Esophagus muscularis mucosa (tissue), 4 donors: ENCODE measurements around the gene TPO. TPM values are rescaled to one million over a fixed set of nuclear protein-coding genes. Genes with fewer than 3 reads are reported as not detected.

ENCODE experiments used
- DNase-seq: peaks from one replicate; pipeline ENCODE4 v3.0.0-alpha.2; 2017; ENCODE audit errors: extremely low spot score
- H3K27ac ChIP-seq, 4 donors: fragments of 200-600 bp; sonication (generic); replicated peaks in 1 of 4; 1 replicate in 3 of 4; 2 replicates in 1 of 4; pipeline ENCODE4 v1.5.1; 2016 to 2019; ENCODE audit warnings: mild to moderate bottlenecking in 1 of 4
- H3K27me3 ChIP-seq, 4 donors: fragments of 200-600 bp; sonication (generic); one replicate each; pipeline versions ENCODE4 v1.5.1 to v1.6.0; 2016 to 2019
- H3K36me3 ChIP-seq, 4 donors: fragments of 200-600 bp; sonication (generic); one replicate each; pipeline ENCODE4 v1.5.1; 2016 to 2019
- H3K4me1 ChIP-seq, 4 donors: fragments of 200-600 bp; sonication (generic); one replicate each; pipeline ENCODE4 v1.5.1; 2016 to 2019
- H3K4me3 ChIP-seq, 4 donors: fragments of 200-600 bp; sonication (generic); 1 replicate in 2 of 4; 2 replicates in 2 of 4; pipeline ENCODE4 v1.5.1; 2016 to 2019; ENCODE audit warnings: mild to moderate bottlenecking in 4 of 4, moderate library complexity in 1 of 4
- H3K9me3 ChIP-seq, 4 donors: fragments of 200-600 bp; sonication (generic); 1 replicate in 3 of 4; 2 replicates in 1 of 4; pipeline ENCODE4 v1.5.1; 2016 to 2019
- EP300 ChIP-seq: sonication (generic); formaldehyde crosslinking; IDR thresholded peaks from one replicate; pipeline ENCODE4 v1.6.1; 2017; ENCODE audit warnings: antibody characterized with exemption
- POLR2A ChIP-seq: fragments of 450-650 bp; IDR thresholded peaks from one replicate; pipeline ENCODE4 v1.6.1; 2017; ENCODE audit warnings: antibody characterized with exemption, moderate library complexity, mild to moderate bottlenecking, low read depth
- POLR2AphosphoS5 ChIP-seq, 2 donors: sonication (generic); formaldehyde crosslinking; IDR thresholded peaks; one replicate each; pipeline ENCODE4 v1.6.1; 2017; ENCODE audit warnings: antibody characterized with exemption in 2 of 2
- WGBS: methylation state at CpG from one replicate; pipeline ENCODE4 v1.1.5; 2018; 5-methylcytosine and 5-hydroxymethylcytosine counted together
- intact Hi-C: fragments of 100-400 bp; cut with DNase I; formaldehyde crosslinking; loops from one replicate; pipeline ENCODE4 v1.15.1; 2023
- total RNA-seq, 4 donors: library from RNA; depleted of rRNA; stranded (reverse); fragments of >200 nt; gene quantifications; one replicate each; pipeline versions ENCODE4 v1.1.0 to v1.2.1, GENCODE V29; 2016
- TF ChIP-seq, protein P1 (sequence below), 3 experiments: fragments of 200-600 bp in 2 of 3; fragments of 450-650 bp in 1 of 3; sonication (generic) in 2 of 3; IDR thresholded peaks; one replicate each; pipeline ENCODE4 v1.5.1; 2017 to 2019; ENCODE audit warnings: antibody characterized with exemption in 3 of 3, mild to moderate bottlenecking in 2 of 3, moderate library complexity in 1 of 3

Gene TPO
- total RNA-seq, 4 donors from 2014 or later, result 7.1 to 18.4 (median 10.4) TPM

DNA sequence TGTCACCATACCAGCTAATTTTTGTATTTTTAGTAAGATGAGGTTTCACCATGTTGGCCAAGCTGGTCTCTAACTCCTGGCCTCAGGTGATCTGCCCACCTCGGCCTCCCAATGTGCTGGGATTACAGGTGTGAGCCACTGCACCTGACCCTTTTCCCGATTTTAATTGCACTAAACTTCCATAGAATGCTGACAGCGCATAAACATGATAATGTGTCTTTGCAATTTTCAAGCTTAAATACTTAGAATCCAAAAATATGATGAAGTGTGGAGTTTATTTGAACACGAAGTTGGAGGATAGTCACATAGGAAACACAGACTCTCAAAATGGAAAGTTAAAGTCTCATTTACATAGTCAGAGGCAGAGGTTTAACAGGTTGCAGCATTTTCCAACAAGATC lies 138.6 kb downstream of the TPO start:
- Histone ChIP-seq H3K4me1 (peaks cover 7 to 23% (median 19%) of the 10 kb centered on the region in 4 donors), H3K27ac (no peak overlapping the region), H3K9me3 (no peaks in the 10 kb centered on the region), H3K4me3 (no peak overlapping the region), H3K36me3 (no peaks in the 10 kb centered on the region), H3K27me3 (peaks cover 0 to 13% (median 4%) of the 10 kb centered on the region in 4 donors)
- intact Hi-C loops, result loop anchor here (5.0 kb wide), 2 partner anchors 200 to 215 kb away; no protein-coding TSS in a partner anchor
- TF ChIP-seq EP300, result no peak
- 90% methylated on average over 4 of the region's 4 CpGs for WGBS
- DNase-seq, result no peak

DNA sequence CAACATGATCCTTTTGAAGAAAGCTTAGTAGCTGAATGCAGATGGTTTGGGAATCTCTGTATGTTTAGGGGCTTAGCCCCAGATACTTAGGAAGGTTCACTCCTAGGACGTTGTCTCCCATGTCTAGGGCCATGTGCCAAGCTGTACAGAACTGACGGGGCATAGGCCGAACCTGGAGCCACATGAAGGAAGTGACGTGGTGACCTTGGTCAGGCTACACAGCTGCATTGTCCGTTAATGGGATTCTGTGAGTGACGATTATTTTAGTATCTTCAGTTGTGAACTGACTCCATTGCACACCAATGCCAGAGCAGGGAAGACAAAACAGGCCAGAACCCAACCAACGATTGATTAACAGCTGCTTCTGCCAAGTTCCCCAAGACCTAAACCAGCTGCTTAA lies 139.3 kb downstream of the TPO start:
- intact Hi-C loops, result loop anchor here (5.0 kb wide), 2 partner anchors 200 to 215 kb away; no protein-coding TSS in a partner anchor
- no peak overlapping the region for H3K27ac ChIP-seq
- peaks cover 0 to 9% (median 4%) of the 10 kb centered on the region in 4 donors for H3K27me3 ChIP-seq
- H3K36me3 ChIP-seq, result no peaks in the 10 kb centered on the region
- H3K4me3 ChIP-seq, result no peak overlapping the region
- H3K4me1 ChIP-seq, result peaks cover 7 to 23% (median 19%) of the 10 kb centered on the region in 4 donors
- 77% methylated on average over 7 of the region's 7 CpGs for WGBS
- no peak for DNase-seq
- no peaks in the 10 kb centered on the region for H3K9me3 ChIP-seq
- TF ChIP-seq EP300, result no peak
- no peak for TF ChIP-seq POLR2AphosphoS5 (IDR thresholded peaks at IDR 0.05)
- TF ChIP-seq, protein P1, sequence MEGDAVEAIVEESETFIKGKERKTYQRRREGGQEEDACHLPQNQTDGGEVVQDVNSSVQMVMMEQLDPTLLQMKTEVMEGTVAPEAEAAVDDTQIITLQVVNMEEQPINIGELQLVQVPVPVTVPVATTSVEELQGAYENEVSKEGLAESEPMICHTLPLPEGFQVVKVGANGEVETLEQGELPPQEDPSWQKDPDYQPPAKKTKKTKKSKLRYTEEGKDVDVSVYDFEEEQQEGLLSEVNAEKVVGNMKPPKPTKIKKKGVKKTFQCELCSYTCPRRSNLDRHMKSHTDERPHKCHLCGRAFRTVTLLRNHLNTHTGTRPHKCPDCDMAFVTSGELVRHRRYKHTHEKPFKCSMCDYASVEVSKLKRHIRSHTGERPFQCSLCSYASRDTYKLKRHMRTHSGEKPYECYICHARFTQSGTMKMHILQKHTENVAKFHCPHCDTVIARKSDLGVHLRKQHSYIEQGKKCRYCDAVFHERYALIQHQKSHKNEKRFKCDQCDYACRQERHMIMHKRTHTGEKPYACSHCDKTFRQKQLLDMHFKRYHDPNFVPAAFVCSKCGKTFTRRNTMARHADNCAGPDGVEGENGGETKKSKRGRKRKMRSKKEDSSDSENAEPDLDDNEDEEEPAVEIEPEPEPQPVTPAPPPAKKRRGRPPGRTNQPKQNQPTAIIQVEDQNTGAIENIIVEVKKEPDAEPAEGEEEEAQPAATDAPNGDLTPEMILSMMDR (IDR thresholded peaks at IDR 0.05), result no peak
- no peak for TF ChIP-seq POLR2A

DNA sequence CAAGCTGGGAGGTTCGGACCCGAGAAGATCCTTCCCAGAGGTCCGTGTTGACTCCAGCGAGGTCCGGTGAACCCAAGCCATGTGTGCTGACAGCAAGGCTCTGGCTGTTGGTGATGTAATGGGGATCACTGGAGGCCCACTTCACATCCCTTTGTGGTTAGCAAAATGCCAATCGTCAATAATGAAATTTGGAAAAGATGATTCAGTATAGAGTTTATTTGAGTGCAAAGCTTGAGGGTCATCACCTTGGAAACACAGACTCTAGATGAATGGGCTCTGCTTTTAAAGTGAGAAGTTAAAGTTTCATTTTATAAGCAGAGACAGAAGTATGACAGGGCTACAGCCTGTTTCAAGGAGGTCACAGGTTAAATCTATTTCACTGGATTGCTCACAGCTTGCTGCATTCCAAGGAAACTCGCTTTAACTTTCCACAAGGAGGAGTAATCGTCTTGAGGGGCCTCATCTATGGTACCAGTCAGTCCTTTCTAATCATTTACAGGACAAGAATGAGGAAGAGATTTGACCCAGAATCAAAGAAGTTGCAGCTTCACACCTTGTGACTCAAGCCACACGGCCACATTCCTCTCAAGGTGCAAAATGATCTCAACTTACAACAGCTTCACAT lies 140.5 kb downstream of the TPO start:
- H3K27ac ChIP-seq, result no peak overlapping the region
- no peak for DNase-seq
- intact Hi-C loops, result loop anchor here (5.0 kb wide), 2 partner anchors 199 to 214 kb away; no protein-coding TSS in a partner anchor

DNA sequence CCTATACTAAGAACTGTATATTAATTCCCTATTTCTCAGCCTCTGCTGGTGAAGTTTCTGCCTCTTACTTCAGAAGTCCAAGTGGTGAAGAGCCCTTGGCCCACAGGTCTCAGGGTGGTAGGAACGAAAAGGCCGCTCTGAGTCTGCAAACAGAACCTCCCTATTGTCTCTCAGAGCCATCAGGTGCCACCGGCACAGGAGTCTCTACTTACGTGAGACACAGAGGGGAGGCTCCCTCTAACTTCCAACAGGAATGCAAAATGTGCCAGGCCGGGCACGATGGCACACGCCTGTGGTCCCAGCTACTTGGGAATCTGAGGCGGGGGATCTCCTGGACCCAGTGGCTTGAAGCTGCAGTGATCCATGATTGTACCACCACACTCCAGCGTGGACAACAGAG lies 143.0 kb downstream of the TPO start:
- intact Hi-C loops, result no loop called here
- no peak for DNase-seq
- no peaks in the 10 kb centered on the region for H3K9me3 ChIP-seq
- no peaks in the 10 kb centered on the region for H3K27me3 ChIP-seq
- no peaks in the 10 kb centered on the region for H3K36me3 ChIP-seq
- peaks cover 0 to 11% (median 9%) of the 10 kb centered on the region in 4 donors for H3K4me1 ChIP-seq
- WGBS, result 99% methylated on average over 9 of the region's 9 CpGs
- no peak overlapping the region for H3K4me3 ChIP-seq
- no peak overlapping the region for H3K27ac ChIP-seq
- no peak for TF ChIP-seq POLR2A
- TF ChIP-seq POLR2AphosphoS5 (IDR thresholded peaks at IDR 0.05), result no peak
- TF ChIP-seq, protein P1 (IDR thresholded peaks at IDR 0.05), result no peak
- TF ChIP-seq EP300, result no peak

More for the DNA sequence above, 140.5 kb downstream of the TPO start:
- peaks cover 7 to 23% (median 19%) of the 10 kb centered on the region in 4 donors for H3K4me1 ChIP-seq
- TF ChIP-seq POLR2AphosphoS5 (IDR thresholded peaks at IDR 0.05), result no peak
- TF ChIP-seq, protein P1 (IDR thresholded peaks at IDR 0.05), result peak in 2 of 3 experiments; percentile 13 to 15
- TF ChIP-seq EP300, result no peak
- H3K9me3 ChIP-seq, result no peaks in the 10 kb centered on the region
- peaks cover 0 to 9% (median 4%) of the 10 kb centered on the region in 4 donors for H3K27me3 ChIP-seq
- H3K4me3 ChIP-seq, result no peak overlapping the region
- WGBS, result 64% methylated on average over 8 of the region's 9 CpGs
- H3K36me3 ChIP-seq, result no peaks in the 10 kb centered on the region

DNA sequence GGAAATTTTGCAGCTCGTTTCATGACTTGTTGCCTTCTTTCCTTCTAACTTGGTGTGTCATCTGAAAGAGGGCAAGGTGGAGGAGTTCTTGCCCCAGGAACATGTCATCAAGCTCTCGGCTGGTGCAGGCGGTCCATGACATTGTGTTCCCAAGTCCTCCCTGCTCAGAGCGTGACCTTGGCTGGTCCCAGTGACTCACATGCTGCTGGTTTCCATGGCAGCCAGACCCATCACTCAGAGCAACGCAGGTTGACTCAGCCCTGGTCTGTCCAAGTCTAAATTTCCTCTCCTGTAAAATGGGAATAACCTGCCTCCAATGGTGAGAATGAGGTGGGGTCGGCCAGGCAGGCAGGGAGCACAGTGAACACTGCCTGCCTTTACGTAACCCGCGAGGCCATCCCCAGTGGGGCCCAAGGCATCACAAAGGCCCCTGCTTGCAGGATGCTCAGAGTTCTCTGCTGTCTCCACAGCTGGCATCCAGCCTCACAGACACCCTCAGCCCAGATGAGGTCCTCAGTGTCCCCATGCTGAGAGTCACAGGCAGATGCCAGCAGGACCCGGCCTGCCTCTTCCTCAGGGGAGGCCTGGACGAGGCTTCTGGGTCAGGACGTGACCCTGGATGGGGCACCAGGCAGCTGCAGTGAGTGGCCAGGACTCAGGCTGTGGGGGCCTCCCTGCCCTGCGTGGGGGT lies 143.7 kb downstream of the TPO start:
- H3K9me3 ChIP-seq, result no peaks in the 10 kb centered on the region
- H3K27me3 ChIP-seq, result no peaks in the 10 kb centered on the region
- 89% methylated on average over 8 of the region's 13 CpGs for WGBS
- peaks cover 0 to 11% (median 9%) of the 10 kb centered on the region in 4 donors for H3K4me1 ChIP-seq
- no peak for DNase-seq
- H3K27ac ChIP-seq, result no peak overlapping the region
- no peaks in the 10 kb centered on the region for H3K36me3 ChIP-seq
- no peak overlapping the region for H3K4me3 ChIP-seq
- TF ChIP-seq, protein P1 (IDR thresholded peaks at IDR 0.05), result no peak
- TF ChIP-seq POLR2A (no peak), POLR2AphosphoS5 (IDR thresholded peaks at IDR 0.05) (no peak), EP300 (no peak)
- intact Hi-C loops, result no loop called here
